Panc1 (cell line): ENCODE measurements around the gene UGT1A10.

Source experiments
- POLR2AphosphoS5 ChIP-seq: IDR thresholded peaks from 2 replicates; pipeline ENCODE4 v1.6.1; 2012; ENCODE audit warnings: mild to moderate bottlenecking, low read depth, low read length, moderate library complexity
- SIN3A ChIP-seq: IDR thresholded peaks from 2 replicates; pipeline ENCODE4 v1.6.1; 2012; ENCODE audit warnings: low read depth, mild to moderate bottlenecking, low read length, moderate library complexity, borderline replicate concordance; ENCODE audit not compliant: insufficient read depth
- TF ChIP-seq, protein P1 (sequence below): fragments of 450-650 bp; IDR thresholded peaks from 2 replicates; pipeline ENCODE4 v1.5.1; 2017; ENCODE audit warnings: mild to moderate bottlenecking

DNA sequence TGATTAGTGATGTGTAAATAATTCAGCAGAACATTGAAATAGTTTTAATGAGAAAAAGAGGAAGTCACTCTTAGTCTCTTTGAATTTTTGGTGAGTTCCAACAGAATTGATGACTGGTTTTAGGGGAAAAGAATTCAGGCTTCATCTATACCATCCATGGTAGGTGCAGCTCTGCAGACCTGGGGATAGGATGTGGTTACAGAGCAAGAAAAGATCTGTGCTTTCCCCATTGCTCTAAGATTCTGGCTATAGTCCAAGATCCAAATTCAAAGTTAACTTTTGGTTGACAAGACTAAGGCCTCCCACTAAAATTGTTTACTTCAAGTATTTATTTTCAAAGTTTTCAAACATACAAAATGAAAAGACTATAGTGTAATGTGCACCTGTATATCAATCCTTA lies 3.6 kb downstream of the UGT1A10 start:
- no peak for TF ChIP-seq POLR2AphosphoS5
- TF ChIP-seq, protein P1, sequence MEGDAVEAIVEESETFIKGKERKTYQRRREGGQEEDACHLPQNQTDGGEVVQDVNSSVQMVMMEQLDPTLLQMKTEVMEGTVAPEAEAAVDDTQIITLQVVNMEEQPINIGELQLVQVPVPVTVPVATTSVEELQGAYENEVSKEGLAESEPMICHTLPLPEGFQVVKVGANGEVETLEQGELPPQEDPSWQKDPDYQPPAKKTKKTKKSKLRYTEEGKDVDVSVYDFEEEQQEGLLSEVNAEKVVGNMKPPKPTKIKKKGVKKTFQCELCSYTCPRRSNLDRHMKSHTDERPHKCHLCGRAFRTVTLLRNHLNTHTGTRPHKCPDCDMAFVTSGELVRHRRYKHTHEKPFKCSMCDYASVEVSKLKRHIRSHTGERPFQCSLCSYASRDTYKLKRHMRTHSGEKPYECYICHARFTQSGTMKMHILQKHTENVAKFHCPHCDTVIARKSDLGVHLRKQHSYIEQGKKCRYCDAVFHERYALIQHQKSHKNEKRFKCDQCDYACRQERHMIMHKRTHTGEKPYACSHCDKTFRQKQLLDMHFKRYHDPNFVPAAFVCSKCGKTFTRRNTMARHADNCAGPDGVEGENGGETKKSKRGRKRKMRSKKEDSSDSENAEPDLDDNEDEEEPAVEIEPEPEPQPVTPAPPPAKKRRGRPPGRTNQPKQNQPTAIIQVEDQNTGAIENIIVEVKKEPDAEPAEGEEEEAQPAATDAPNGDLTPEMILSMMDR = no peak
- no peak for TF ChIP-seq SIN3A
